ENCODE measurements around the gene PEX10.
"Not testable (repeated sequence)": the region's sequence is repeated elsewhere in the genome, so short reads cannot be mapped to it uniquely, and the experiment has no call there.

The PEX10 gene

GRCh38 chr1:2412395-2412772 lies at the start of gene PEX10:
TSS of gene PEX10 (minus strand) at chr1:2412564. CDS start at chr1:2412502, 62 bp downstream.
- TF ChIP-seq CTCF (IDR thresholded peaks at IDR 0.05; ENCODE audit: insufficient read depth, low read depth, low read length, missing control alignments) = no peak
- H3K4me3 ChIP-seq (ENCODE audit: low read depth, low read length) = peak within 1 kb of the TSS; percentile 87
- DNase-seq (ENCODE audit: low read depth) = peak; percentile 98

- no peak for DNase-seq (ENCODE audit: low read depth)
- H3K4me3 ChIP-seq (ENCODE audit: low read depth, low read length) = no peak overlapping the region
Measured at GRCh38 chr1:2460996-2461751, 48.8 kb upstream of the PEX10 start.

GRCh38 chr1:2460203-2460602 lies 47.8 kb upstream of the PEX10 start:
- H3K4me3 ChIP-seq (ENCODE audit: low read depth, low read length) = no peak overlapping the region
- TF ChIP-seq CTCF (IDR thresholded peaks at IDR 0.05; ENCODE audit: insufficient read depth, low read depth, low read length, missing control alignments) = no peak
- no peak for DNase-seq (ENCODE audit: low read depth)

More at GRCh38 chr1:2460996-2461751, 48.8 kb upstream of the PEX10 start:
- no peak for TF ChIP-seq CTCF (IDR thresholded peaks at IDR 0.05; ENCODE audit: insufficient read depth, low read depth, low read length, missing control alignments)

- TF ChIP-seq CTCF (IDR thresholded peaks at IDR 0.05; ENCODE audit: insufficient read depth, low read depth, low read length, missing control alignments) = no peak
Measured at GRCh38 chr1:2459757-2460156, 47.4 kb upstream of the PEX10 start.

GRCh38 chr1:2459102-2459753 lies 46.9 kb upstream of the PEX10 start:
- not testable (repeated sequence) for DNase-seq (ENCODE audit: low read depth); H3K4me3 ChIP-seq (ENCODE audit: low read depth, low read length)

More at GRCh38 chr1:2459757-2460156, 47.4 kb upstream of the PEX10 start:
- no peak overlapping the region for H3K4me3 ChIP-seq (ENCODE audit: low read depth, low read length)
- DNase-seq (ENCODE audit: low read depth) = no peak

GRCh38 chr1:2458687-2459086 lies 46.3 kb upstream of the PEX10 start:
- no peak for DNase-seq (ENCODE audit: low read depth)
- TF ChIP-seq CTCF (IDR thresholded peaks at IDR 0.05; ENCODE audit: insufficient read depth, low read depth, low read length, missing control alignments) = no peak
- H3K4me3 ChIP-seq (ENCODE audit: low read depth, low read length) = no peak overlapping the region

- no peak for TF ChIP-seq CTCF (IDR thresholded peaks at IDR 0.05; ENCODE audit: insufficient read depth, low read depth, low read length, missing control alignments)
- H3K4me3 ChIP-seq (ENCODE audit: low read depth, low read length) = no peak overlapping the region
- DNase-seq (ENCODE audit: low read depth) = no peak
Measured at GRCh38 chr1:2457444-2457843, 45.1 kb upstream of the PEX10 start.

Data from GM12865 (cell line).